ENCODE results near the gene SLC38A6.
A peak's percentile ranks its signal among the peaks of the same experiment; 100 is the strongest.

The SLC38A6 gene

DNA sequence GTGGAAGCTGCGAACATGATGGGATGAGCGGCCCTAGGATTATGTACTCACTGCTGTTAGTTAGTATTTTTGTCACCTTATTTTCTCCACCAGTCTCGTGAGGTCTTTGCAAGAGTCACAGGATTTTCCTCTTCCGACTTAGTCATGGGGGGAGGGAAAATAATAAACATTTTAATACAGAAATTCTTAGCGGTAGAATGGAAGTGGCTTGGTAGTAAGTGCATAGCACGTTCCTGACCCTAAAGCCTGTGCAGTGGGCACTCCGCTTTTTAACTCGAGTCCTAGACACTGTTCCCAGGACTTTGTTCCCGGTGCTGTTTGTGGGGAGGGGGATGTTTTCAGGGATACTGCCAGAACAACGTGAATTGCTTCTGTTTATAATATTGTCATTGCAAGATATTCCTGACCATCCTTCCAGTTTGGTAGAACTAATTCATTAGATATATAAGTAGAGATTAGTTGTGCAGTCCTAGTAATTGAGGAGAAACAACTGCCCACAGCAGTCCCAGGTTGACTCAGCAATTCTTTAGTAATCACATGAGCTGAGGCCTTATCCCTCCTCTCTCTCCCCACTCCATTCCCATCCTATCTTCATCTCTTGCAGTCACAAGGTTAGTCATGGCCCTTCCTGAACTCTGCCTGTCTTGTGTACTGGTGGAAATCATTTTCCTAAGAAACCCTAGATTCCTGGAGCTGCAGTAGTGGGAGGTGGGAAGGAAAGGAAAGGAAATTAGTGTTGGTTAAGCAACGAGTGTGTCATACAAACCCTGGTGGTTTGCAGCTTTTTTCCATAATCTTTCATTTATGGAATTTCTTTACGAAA is 799 bp downstream of the SLC38A6 start:
- peak; percentile 36 for DNase-seq

DNA sequence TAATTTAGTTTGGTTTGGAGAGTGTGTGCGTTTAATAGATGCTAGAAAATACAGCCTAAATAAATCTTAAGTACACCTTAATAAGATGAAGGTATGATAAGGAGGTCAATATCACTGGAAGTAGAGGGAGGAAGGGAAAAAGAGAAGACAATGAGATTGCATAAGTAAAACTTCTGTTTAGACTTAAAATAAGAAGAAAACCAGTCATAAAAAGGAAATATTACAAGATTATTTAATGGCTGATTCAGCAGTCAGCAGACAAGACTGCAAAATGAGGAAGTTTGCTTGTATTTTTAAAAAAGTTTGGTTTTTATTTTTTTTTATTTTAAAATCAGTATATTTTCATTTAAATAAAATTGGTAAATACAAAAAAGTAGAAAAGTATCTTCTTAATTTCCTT is 3.2 kb downstream of the SLC38A6 start:
- DNase-seq, result no peak

DNA sequence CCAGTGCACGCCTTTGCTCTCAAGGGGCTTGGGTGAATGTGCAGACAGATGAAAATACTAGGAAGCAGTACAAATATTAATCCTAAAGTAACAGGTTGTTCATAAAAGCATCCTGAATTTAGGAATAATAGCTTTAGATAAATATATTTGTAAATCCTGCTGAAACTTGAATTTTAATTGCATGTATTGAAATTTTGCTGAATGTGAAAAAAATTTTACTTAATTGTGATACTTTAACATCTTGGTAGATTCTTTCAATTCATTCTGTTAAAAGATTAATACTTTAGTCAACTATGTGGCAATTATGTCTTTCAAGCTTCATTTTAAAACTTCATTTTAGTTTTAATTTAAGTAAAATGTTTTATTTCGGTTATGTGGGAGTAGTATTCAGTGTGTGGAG is 5.5 kb downstream of the SLC38A6 start:
- no peak for DNase-seq

DNA sequence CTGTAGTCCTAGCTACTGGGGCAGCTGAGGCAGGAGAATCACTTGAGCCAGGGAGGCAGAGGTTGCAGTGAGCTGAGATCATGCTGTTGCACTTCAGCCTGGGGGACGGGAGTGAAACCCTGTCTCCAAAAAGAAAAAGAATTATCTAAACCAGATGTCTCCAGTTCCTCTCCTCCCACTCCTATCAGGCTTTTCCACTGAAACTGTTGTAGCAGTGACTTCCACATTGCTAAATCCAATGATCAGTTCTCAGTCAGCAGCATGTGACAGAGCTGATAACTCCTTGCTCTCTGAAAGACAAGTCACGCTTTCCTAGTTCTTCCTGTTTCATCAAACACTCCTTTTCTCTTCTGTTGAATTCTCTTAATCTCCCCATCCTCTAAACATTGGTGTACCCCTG is 8.6 kb downstream of the SLC38A6 start:
- DNase-seq, result no peak

DNA sequence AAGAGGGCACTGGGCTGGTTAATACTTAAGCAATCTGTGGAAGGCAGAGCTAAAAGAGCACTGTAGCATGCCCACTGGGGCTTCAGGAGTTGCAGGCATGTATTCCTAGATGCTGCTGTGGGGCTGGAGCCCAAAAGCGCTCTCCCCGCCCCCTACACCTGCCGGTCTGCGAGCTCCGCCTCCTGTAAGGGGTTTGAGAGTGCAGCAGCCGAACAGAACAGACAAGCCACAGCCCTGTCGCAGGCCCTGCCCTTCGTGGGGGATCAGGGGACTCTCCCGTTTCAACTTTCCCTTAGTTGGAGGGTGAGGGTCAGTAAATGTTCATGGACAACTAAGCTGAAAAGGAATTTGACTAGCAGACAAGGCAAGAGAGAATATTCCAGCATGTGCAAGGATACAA is 17.6 kb downstream of the SLC38A6 start:
- DNase-seq, result no peak

DNA sequence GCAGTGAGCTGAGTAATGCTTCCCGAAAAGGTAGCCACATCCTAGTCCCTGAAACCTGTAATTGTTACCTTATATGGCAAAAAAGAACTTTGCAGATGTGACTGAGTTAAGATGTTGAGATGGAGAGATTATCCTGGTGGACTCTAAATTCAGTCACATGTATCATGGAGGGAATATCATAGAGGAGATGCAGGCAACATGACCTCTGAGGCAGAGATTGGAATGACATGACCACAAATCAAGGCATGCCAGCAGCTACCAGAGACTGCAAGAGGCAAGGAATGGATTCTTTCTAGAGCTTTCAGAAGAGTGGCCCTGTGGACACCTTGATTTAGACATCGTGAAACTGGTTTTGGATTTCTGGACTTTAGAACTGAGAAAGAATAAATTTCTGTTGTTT is 18.5 kb downstream of the SLC38A6 start:
- DNase-seq, result no peak

DNA sequence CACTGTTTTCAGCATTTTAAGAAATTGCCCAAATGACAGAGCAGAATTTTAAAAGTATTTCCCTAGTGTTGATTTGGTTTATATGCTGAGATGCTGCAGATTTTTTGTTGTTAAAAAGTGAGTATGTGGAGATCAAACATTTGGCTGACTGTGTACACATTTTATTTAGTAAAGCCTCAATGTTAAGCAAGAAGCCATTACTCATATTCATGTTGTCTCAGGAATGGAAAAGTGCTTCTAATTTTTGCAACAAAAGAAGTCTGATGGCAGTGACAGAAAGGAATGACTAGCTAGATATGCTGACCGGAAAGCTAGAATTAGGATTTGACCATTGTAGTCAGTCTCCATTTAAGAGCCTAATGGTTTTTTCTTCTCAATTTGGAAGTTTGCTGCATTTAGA is 22.5 kb downstream of the SLC38A6 start:
- DNase-seq, result no peak

DNA sequence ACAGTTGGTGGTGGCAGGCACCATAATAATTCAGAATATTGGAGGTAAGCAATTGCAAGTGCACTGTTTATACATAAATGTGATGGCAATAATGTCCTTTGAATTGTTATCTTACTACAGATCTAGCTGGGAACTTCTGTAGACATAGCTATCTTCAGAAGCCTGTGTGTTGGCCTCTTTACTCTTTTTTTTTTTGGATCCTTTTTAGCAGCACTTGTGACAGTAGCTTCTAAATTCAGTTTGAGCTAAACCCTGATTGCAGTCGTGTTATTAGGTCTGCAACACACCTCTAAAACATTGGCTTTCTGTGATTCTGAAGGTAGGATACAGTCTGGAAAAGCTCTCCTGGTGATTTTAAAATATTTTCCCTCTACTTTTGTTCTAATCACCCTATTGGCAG is 38.5 kb downstream of the SLC38A6 start:
- DNase-seq, result no peak

DNA sequence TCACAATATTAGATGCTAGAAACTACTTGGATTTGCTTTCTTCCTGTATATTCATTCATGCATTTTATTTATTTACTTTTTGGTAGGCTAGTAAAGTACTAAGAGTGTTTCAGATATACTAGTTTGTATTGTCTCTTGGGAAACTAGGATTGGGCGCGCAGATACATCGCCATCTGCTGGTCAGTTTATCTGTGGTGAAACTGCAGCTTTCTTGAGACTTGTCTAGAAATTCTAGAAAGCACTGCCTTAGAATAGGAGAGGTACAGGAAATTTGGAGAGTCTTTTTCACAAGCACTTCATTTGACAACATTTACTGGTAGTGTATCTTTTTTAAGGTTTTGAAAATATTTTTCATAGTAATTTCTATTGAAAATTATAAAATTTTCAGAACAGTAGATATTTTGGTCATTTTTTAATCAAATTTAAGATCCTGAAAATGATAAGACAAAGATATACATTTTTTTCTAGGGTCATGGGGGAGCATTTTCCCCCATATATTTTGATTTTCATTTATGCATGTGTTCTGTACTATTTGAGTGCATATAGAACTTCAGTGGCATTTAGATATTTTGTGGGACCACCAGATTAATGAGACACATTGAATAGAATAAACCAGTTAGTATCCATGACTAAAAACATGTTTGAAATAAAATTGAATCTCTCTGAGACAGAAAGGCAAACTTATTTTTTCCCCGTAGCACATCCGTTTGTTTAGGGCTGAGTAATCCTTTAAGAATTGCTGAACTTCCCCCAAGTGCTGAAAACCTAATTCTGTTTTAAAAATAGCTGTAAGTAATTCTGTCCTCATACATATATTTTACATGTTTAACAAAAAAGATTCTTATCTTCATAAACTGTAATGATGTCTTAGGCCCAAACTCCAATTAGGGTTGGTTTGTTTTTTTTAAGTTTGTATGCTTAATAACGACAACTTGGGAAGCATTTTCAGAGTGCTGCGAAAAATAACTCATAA is 44.5 kb downstream of the SLC38A6 start:
- peak; percentile 73 for DNase-seq

DNA sequence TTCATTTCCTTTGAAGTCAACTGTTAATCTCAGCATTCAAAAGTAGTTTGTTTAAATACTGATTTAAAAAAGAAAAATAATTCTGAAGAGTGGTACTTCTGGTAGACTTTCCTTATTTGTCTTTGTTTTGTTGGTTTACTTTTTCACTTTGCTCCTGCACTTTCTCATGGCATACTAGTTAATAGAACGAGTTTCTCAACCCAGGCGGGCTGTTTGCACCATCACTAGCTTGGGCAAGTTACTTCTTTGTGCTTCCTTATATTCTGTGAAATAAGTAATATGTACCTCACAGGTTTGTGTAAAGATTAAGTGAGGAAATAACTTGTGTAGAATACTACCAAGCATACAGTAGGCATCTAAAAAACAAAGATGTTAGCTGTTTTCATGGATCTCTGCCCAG is 45.5 kb downstream of the SLC38A6 start:
- DNase-seq, result no peak

DNA sequence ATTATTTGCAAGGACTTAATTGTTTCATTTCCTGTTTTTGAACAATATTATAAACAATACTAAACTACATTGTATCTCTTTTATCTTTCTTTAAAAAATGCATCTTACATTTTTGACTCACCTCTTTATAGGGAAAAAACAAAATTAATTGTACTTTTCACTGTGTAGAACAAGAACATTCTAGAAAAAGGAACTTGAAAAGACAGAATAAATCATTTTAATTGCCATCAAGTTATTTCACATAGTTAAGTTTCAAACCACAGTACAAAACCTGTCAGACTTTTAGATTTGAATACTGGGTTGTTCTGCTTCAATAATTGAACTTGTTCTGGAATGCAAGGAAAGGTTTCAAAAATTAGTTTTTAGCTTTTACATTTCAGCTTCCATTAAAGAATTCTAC is 50.0 kb downstream of the SLC38A6 start:
- no peak for DNase-seq

DNA sequence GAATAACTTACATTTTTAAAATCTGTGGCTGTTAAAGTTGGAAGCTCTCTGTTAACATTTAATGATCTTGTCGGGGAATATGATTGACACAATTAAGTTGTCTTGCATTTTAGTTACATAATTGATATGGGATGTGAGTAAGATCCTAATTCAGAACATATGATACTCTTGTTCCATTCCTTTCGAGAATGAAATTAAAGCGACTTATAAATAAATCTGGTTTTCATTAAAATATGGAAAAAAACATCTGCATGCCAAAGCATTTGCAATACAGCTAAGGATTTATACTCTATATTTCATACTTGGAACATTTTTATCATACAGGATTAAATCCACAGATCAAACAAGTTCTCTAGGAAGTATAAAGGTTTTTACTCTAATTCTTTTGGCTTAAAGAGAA is 52.0 kb downstream of the SLC38A6 start:
- DNase-seq, result no peak

DNA sequence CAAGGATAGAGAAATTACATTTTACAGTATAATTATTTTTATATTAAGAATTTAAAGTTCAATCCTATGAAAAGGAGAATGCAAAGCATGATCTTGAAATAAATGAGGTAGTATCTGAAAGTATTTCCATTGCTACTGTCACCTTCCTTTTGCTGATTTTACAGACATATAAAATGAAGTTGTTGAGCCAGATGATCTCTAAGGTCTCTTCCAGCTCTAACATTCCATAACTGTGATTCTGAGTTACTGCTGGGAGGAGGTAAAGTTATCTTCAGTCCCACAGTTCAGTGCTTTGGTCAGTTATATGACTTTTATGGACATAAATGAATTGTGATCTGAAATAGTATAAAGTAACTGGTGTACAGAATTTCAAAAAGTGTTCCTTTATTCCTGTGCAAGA is 52.8 kb downstream of the SLC38A6 start:
- no peak for DNase-seq

DNA sequence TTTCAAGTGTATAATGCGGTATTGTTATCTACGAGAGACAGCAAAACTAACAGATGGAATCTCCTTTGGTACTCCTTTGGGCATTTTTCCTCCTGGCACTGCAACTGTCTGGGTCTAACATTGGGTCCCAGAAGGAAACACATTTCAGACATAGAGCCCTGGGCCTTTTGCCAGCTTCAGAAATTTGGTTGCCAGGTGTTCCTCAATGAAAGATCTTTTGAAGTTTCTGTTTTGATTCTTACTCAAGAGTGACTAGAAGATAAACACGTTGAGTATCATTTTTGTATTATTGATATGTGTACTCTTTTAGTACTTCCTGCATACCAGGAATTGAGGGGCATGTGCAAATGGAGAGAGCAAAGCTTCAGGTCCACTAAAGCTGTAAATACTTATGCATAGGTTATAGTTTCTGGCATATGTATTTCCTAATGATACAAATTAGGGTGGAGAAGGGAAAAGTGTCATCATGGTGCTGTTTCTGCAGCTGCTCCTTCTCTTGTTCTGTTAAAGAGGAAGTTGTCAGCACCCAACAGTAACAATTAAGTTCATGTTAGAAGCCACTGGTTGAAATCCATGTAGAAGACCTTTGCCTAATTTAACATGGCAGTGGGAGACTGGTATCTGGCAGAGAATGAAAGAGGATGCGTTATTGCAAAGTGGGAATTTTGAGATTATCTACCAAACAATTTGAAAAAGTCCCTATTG is 53.5 kb downstream of the SLC38A6 start:
- peak; percentile 53 for DNase-seq

DNA sequence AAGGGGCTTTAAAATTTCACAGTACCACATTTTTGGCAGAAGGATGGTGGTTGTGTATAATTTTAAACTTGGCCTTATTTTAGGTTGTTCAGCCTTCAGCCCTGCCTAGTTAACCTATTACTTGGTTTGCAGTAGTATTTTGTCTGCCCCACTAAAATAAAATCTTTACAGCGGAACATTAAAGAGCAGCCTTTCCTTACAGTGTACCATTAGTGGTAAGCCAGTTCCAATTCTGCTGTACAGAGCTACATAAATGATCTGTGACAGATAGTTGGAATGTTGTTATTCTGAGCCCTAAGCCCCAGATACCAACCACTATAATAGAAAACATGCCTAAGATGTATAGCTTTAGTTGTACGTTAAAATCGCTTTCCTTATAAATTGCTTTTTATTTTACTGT is 56.2 kb downstream of the SLC38A6 start:
- no peak for DNase-seq

DNA sequence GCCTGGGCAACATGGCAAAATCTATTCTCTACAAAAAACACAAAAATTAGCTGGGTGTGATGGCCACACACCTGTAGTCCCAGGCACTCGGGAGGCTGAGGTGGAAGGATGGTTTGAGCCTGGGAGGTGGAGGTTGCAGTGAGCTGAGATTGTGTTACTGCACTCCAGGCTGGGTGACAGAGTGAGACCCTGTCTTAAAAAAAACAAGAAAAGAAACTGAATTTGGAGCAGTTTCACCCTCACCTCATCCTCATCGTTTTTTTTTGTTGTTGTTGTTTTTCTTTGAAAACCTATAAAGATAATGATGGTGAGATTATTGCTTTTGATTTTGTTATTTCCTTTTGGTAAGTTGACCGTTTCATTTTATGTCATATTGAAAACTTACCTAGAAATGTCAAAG is 60.7 kb downstream of the SLC38A6 start:
- peak; percentile 18 for DNase-seq

DNA sequence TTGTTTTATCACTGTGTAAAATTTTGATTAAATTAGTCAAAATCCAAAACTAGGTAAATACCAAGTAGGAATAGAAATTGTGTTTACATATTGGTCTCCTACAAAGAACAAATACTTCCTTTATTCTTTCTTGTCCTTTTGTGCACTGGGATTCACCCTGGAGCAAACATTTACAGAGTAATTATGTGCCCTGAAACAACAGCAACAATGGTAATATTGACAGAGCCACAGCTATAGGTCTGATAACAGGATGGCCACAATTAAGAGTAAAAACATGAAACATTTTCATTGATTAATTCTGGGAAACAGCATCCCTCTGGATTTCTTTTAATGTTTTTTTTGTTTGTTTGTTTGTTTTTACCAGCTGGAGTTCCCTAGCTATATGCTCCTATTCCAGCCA is 61.2 kb downstream of the SLC38A6 start:
- no peak for DNase-seq

DNA sequence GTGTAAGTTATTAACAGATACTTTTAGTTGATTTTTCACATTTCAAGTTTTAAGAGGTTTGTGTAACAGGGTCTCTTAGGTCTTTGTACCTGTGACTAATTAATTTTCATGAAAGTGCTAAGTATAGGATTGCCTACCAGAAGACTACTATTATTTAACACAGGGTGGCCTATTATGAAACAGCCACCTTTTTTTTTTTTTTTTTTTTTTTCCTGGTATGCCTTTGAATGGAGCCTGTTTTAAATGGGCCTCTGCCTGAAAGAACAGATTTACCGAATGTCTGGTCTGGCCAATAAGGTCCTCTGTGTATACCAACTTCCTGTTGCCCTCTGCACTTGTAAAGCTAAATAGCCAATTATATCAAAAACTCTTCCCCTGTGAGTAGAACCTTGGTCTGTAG is 62.5 kb downstream of the SLC38A6 start:
- no peak for DNase-seq

DNA sequence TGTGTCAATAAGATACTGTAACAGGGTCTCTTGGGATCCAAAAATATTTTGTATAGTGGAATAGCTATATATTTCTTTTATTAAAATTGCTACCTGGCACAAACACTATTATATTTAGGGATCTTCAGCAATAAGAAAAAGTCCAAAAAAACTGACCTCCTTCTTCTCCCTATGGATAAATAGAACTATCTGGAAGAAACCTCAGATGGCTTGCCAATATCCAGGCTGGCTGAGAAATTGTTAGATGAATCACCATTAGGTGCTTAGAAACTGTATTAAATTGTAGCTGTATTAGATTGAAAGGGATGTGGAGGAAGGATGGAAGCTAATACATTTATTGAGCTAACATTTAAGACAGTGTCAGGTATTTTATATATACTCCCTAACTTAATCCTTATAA is 66.0 kb downstream of the SLC38A6 start:
- no peak for DNase-seq

DNA sequence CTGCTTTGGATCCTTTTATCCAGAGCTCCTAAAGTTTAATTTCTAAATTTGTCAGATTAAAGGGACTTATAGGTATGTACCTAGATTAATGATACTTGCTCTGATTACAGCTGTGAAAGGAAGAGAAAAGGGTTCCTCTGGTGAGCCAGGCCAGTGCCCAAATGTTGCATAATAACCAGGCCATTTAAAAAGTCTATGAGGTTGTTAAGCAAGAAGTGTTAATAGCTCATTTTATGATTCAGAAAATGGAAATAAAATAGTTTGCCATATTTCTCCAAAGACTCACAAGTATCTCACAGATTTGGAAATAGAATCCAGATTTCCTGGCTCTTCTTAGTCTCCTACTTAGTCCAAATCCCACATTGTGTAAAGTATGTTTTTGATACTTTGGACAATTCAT is 67.6 kb downstream of the SLC38A6 start:
- DNase-seq, result no peak

DNA sequence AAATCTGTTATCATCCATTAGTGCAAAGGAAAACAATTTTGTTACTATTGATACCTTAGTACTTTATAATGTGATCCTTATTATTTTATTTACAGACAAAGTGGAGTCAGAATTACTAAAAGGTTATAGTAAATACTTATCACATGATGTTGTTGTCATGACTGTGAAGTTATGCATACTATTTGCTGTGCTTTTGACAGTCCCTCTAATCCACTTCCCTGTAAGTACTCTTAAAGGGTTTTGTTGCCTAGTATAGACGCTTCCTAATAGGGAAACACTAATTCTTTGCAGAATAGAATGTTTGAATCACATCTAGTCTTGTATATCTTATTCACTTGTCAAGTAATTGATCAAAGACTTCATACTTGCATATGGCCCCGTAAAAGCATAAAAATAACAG is 69.4 kb downstream of the SLC38A6 start:
- DNase-seq, result no peak

DNA sequence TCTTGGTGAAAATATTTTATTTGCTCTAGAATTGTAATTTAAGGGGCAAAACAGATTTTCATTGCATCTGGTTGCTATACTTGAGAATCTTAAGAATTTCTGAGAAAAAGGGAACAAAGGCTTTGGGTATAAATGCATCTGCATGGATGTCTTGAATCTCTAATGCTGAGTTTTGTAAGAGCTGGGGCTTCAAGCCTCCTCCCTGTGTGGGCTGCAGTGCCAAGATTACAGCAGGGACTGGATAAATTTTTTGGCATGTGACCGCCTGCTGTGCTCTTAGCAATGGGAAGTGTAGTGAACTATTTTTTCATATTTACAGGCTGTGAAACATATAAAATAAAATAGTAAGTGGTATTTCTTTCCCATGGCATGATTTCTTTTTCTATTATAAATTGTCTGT is 70.0 kb downstream of the SLC38A6 start:
- DNase-seq, result no peak

DNA sequence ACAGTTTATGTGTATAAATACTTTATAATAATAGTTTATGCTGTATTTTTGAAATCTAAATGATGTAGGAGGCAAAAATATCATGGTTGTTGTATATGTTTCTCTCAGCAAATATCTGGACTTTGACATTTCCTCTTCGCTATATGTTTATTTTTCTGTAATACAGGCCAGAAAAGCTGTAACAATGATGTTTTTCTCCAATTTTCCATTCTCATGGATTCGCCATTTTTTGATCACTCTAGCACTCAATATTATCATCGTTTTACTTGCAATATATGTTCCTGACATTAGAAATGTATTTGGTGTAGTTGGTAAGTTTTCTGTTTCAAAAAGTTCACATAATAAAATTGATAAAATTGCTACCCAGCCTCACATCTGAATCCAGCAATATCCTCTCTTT is 70.6 kb downstream of the SLC38A6 start:
- DNase-seq, result no peak

DNA sequence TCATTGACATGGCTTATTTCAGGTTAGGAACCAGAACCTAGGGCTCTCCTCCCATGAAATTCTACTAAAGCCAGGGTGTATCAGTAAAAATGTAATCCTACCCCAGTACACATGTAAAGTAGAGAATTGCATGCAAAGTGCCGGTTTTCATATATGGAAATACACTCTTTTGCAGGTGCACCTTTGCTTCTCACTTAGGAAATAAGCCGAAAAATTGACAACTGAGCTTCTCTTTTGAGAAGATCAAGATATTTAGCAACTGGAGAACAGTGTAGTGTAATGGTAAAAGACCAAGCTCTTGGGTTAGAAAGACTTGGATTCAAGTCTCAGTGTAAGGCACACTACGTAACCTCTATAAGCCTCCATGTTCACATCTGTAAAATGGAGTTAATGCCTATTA is 82.4 kb downstream of the SLC38A6 start:
- DNase-seq, result no peak

Data from activated CD4-positive, alpha-beta T cell treated with anti-CD3 and anti-CD28 coated beads, Interleukin-2, Interleukin-6, amounts not matched to agents 100 ng/mL and 50 ng/mL, durations not matched to agents 16 hours and 8 hours (primary cell).